ENCODE data around the gene SLC25A21.

GRCh38 chr14:37037636-37038387, 134.6 kb downstream of the SLC25A21 start:
- no peak for TF ChIP-seq CTCF (IDR thresholded peaks at IDR 0.05)
- TF ChIP-seq POLR2A (IDR thresholded peaks at IDR 0.05) = no peak
